ENCODE data around the gene EEF1AKMT2. TPM values are rescaled to one million over a fixed set of nuclear protein-coding genes. Genes with fewer than 3 reads are reported as not detected.

EEF1AKMT2 gene
- total and polyA plus RNA-seq, 10 donors, result 15.3 to 27.1 (median 17.2) TPM

DNA sequence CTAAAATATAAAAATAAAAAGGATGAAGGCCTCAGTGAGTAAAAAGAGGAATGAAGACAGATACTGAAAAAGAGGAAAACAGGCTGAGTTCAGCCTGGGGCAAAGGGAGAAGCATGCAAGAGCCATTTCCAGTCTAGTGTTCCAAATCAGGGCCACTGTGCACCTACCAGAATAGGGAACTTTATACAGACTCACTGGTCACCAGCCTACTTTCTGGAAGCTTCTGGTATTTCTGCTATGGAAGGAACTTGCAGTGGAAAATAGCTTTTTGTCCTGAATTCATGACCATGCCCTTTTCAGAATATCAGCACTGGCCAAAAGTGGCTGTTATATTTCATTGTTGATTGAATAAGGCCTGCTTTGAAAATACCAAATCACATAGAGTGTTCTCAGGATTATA is 38.8 kb upstream of the EEF1AKMT2 start:
- no peaks in the 10 kb centered on the region for H3K9me3 ChIP-seq
- intact Hi-C loops (cut with DNase I; ENCODE audit: low total_unique reads), result no loop called here
- no peak for DNase-seq
- no peaks in the 10 kb centered on the region for H3K4me1 ChIP-seq
- H3K4me3 ChIP-seq, result no peak overlapping the region
- no peak overlapping the region for H3K27ac ChIP-seq
- H3K36me3 ChIP-seq, result peaks cover 14 to 100% (median 87%) of the 10 kb centered on the region in 6 donors
- TF ChIP-seq CTCF (IDR thresholded peaks at IDR 0.05 in 8 of 11, conservative IDR thresholded peaks at IDR 0.05 in 3 of 11), result no peak
- no peak for TF ChIP-seq POLR2A (IDR thresholded peaks at IDR 0.05)
- no peak for TF ChIP-seq POLR2AphosphoS5 (IDR thresholded peaks at IDR 0.05)
- H3K27me3 ChIP-seq (replicated peaks in 1 of 7), result no peaks in the 10 kb centered on the region

GRCh38 chr10:124829447-124830115 is 37.9 kb upstream of the EEF1AKMT2 start:
- intact Hi-C loops (cut with DNase I; ENCODE audit: low total_unique reads), result no loop called here
- no peak overlapping the region for H3K27ac ChIP-seq
- no peak for TF ChIP-seq CTCF (IDR thresholded peaks at IDR 0.05 in 8 of 11, conservative IDR thresholded peaks at IDR 0.05 in 3 of 11)
- TF ChIP-seq POLR2AphosphoS5 (IDR thresholded peaks at IDR 0.05), result no peak
- no peak for TF ChIP-seq POLR2A (IDR thresholded peaks at IDR 0.05)
- H3K27me3 ChIP-seq (replicated peaks in 1 of 7), result no peaks in the 10 kb centered on the region
- H3K9me3 ChIP-seq, result no peaks in the 10 kb centered on the region
- 95 to 99% (median 96%) methylated on average over 8 of the region's 8 CpGs for WGBS, 5 donors
- H3K36me3 ChIP-seq, result peaks cover 9 to 96% (median 79%) of the 10 kb centered on the region in 6 donors
- H3K4me1 ChIP-seq, result no peaks in the 10 kb centered on the region
- no peak for DNase-seq
- H3K4me3 ChIP-seq, result no peak overlapping the region

- 38 to 49% (median 46%) methylated on average over 3 of the region's 3 CpGs for WGBS, 5 donors
- no peak for DNase-seq
- H3K27ac ChIP-seq, result no peak overlapping the region
- H3K27me3 ChIP-seq (replicated peaks in 1 of 7), result no peaks in the 10 kb centered on the region
- no peaks in the 10 kb centered on the region for H3K4me1 ChIP-seq
- no peaks in the 10 kb centered on the region for H3K9me3 ChIP-seq
- TF ChIP-seq POLR2AphosphoS5 (IDR thresholded peaks at IDR 0.05) (no peak), POLR2A (IDR thresholded peaks at IDR 0.05) (no peak), CTCF (IDR thresholded peaks at IDR 0.05 in 8 of 11, conservative IDR thresholded peaks at IDR 0.05 in 3 of 11) (peak in 9 of 11 experiments; percentile 18 to 68 (median 48))
- intact Hi-C loops (cut with DNase I; ENCODE audit: low total_unique reads), result no loop called here
- H3K4me3 ChIP-seq, result no peak overlapping the region
- peaks cover 9 to 89% (median 60%) of the 10 kb centered on the region in 6 donors for H3K36me3 ChIP-seq
Observed at GRCh38 chr10:124827474-124827873, 35.8 kb upstream of the EEF1AKMT2 start.

GRCh38 chr10:124826262-124826661 is 34.6 kb upstream of the EEF1AKMT2 start:
- WGBS, 5 donors, result 94 to 98% (median 96%) methylated on average over 4 of the region's 4 CpGs
- TF ChIP-seq POLR2A (IDR thresholded peaks at IDR 0.05) (no peak), CTCF (IDR thresholded peaks at IDR 0.05 in 8 of 11, conservative IDR thresholded peaks at IDR 0.05 in 3 of 11) (no peak), POLR2AphosphoS5 (IDR thresholded peaks at IDR 0.05) (no peak)

More at GRCh38 chr10:124826262-124826661, 34.6 kb upstream of the EEF1AKMT2 start:
- intact Hi-C loops (cut with DNase I; ENCODE audit: low total_unique reads), result no loop called here
- no peaks in the 10 kb centered on the region for H3K4me1 ChIP-seq
- no peaks in the 10 kb centered on the region for H3K9me3 ChIP-seq
- H3K27ac ChIP-seq, result no peak overlapping the region
- no peaks in the 10 kb centered on the region for H3K27me3 ChIP-seq (replicated peaks in 1 of 7)
- no peak overlapping the region for H3K4me3 ChIP-seq
- peaks cover 4 to 89% (median 61%) of the 10 kb centered on the region in 6 donors for H3K36me3 ChIP-seq
- no peak for DNase-seq
